ENCODE results near the gene RABGAP1.

GRCh38 chr9:123048748-123049147, 107.9 kb downstream of the RABGAP1 start:
- TF ChIP-seq CTCF (conservative IDR thresholded peaks at IDR 0.05) (no peak), EZH2 (IDR thresholded peaks at IDR 0.05; ENCODE audit: low read depth) (no peak)
